HCT116 (cell line): ENCODE data around the gene PPHLN1. TPM values are rescaled to one million over a fixed set of nuclear protein-coding genes. Genes with fewer than 3 reads are reported as not detected.

Experiments used
- ATAC-seq: fragments of 200-7000 bp; cut with Tn5 transposase; 2 replicates; pipeline ENCODE4 v1.9.1; 2020; ENCODE audit warnings: mild to moderate bottlenecking, moderate library complexity
- BruUV-seq: library from RNA; stranded (reverse); fragments of 400-500 nt; replicated peaks from 2 replicates; lab custom pipeline; 2021; lab: Mats Ljungman, UMichigan
- CTCF ChIA-PET: fragments of 300-600 bp; sonication (Branson Sonifier 250); formaldehyde crosslinking; loops from one replicate; lab custom pipeline; 2021; ENCODE audit warnings: antibody characterized with exemption; lab: Charles Lee
- POLR2A ChIA-PET: fragments of 300-600, 350-600 bp; sonication (Branson Sonifier 250); formaldehyde crosslinking; loops from one replicate; lab custom pipeline; 2021; ENCODE audit warnings: antibody characterized with exemption; lab: Charles Lee
- RAD21 ChIA-PET, 2 experiments: fragments of 300-600 bp; sonication (Branson Sonifier 250); formaldehyde crosslinking; loops; one replicate each; lab custom pipeline; 2023; ENCODE audit warnings: low total read pairs in 2 of 2; ENCODE audit not compliant: uncharacterized antibody in 2 of 2, unreplicated experiment in 2 of 2, low non-redundant PET in 1 of 2; lab: Charles Lee
- DNase-seq: peaks from one replicate; pipeline ENCODE4 v3.0.0-alpha.2; 2010; ENCODE audit warnings: low read depth, low spot score
- H2AFZ ChIP-seq: fragments of 200-600 bp; shearing (Covaris generic), sonication (generic); 2 replicates; pipeline ENCODE4 v1.6.1; 2017; ENCODE audit warnings: low read depth, mixed run types, mixed read lengths, antibody characterized with exemption, low read length; ENCODE audit not compliant: poor library complexity, severe bottlenecking
- H3K27ac ChIP-seq: 2 replicates; pipeline ENCODE4 v1.5.1; 2012; ENCODE audit warnings: low read depth, low read length
- H3K27me3 ChIP-seq: fragments of 200-600 bp; sonication (generic); 2 replicates; pipeline ENCODE4 v1.6.1; 2016; ENCODE audit warnings: mixed run types, low read length, mixed read lengths; ENCODE audit not compliant: insufficient read depth
- H3K36me3 ChIP-seq, 2 experiments: fragments of 200-500 bp in 1 of 2; fragments of 200-600 bp in 1 of 2; sonication (Bioruptor generic) in 1 of 2; sonication (generic) in 1 of 2; 2 replicates each; pipeline versions ENCODE4 v1.5.1 to v1.6.1; 2014 to 2016; ENCODE audit warnings: low read length in 2 of 2, inconsistent platforms in 1 of 2, mixed read lengths in 1 of 2, mixed run types in 1 of 2; ENCODE audit not compliant: insufficient read depth in 2 of 2, control insufficient read depth in 1 of 2
- H3K4me1 ChIP-seq, 2 experiments: fragments of 200-600 bp in 1 of 2; sonication (generic) in 1 of 2; 2 replicates each; pipeline versions ENCODE4 v1.5.1 to v1.6.1; 2012 to 2017; ENCODE audit warnings: low read length in 2 of 2, inconsistent platforms in 1 of 2, mild to moderate bottlenecking in 1 of 2, mixed read lengths in 1 of 2, mixed run types in 1 of 2, moderate library complexity in 1 of 2; ENCODE audit not compliant: insufficient read depth in 2 of 2, control insufficient read depth in 1 of 2
- H3K4me2 ChIP-seq: fragments of 200-600 bp; sonication (generic); 2 replicates; pipeline ENCODE4 v1.6.1; 2017; ENCODE audit warnings: mixed run types, low read length, mixed read lengths
- H3K4me3 ChIP-seq, 2 experiments: fragments of 200-600 bp in 1 of 2; sonication (generic) in 1 of 2; replicated peaks in 1 of 2; 2 replicates each; pipeline ENCODE4 v1.5.1; 2011 to 2016; ENCODE audit warnings: low read length in 2 of 2, control low read depth in 1 of 2, low read depth in 1 of 2, mild to moderate bottlenecking in 1 of 2, mixed read lengths in 1 of 2, mixed run types in 1 of 2
- H3K79me2 ChIP-seq: fragments of 200-600 bp; sonication (generic); 2 replicates; pipeline ENCODE4 v1.6.1; 2017; ENCODE audit warnings: mild to moderate bottlenecking, mixed run types, low read length, moderate library complexity, mixed read lengths; ENCODE audit not compliant: insufficient read depth
- H3K9ac ChIP-seq: fragments of 200-600 bp; sonication (generic); 2 replicates; pipeline ENCODE4 v1.6.1; 2016; ENCODE audit warnings: low read length, mixed read lengths
- H3K9me2 ChIP-seq: fragments of 200-600 bp; sonication (generic), shearing (Covaris generic); 2 replicates; pipeline ENCODE4 v1.6.1; 2017; ENCODE audit warnings: mixed run types, mild to moderate bottlenecking, moderate library complexity; ENCODE audit not compliant: insufficient read depth
- H3K9me3 ChIP-seq, 2 experiments: fragments of 200-500 bp in 1 of 2; fragments of 200-600 bp in 1 of 2; sonication (Bioruptor generic) in 1 of 2; sonication (generic) in 1 of 2; 2 replicates each; pipeline ENCODE4 v1.6.1; 2014 to 2017; ENCODE audit warnings: low read length in 2 of 2, mixed read lengths in 2 of 2, inconsistent platforms in 1 of 2, low read depth in 1 of 2, mild to moderate bottlenecking in 1 of 2, mixed run types in 1 of 2, moderate library complexity in 1 of 2; ENCODE audit not compliant: control insufficient read depth in 1 of 2, insufficient read depth in 1 of 2
- H4K20me1 ChIP-seq: fragments of 200-600 bp; sonication (generic), shearing (Covaris generic); 2 replicates; pipeline ENCODE4 v1.6.1; 2017; ENCODE audit warnings: mixed run types, mild to moderate bottlenecking, moderate library complexity; ENCODE audit not compliant: insufficient read depth
- ATF3 ChIP-seq: IDR thresholded peaks from 2 replicates; pipeline ENCODE4 v1.6.1; 2012
- CTCF ChIP-seq, 3 experiments: fragments of 200-600 bp in 1 of 3; sonication (generic) in 1 of 3; IDR thresholded peaks in 2 of 3; conservative IDR thresholded peaks in 1 of 3; 2 replicates each; pipeline ENCODE4 v1.5.1; 2012 to 2017; ENCODE audit warnings: low read depth in 2 of 3, low read length in 2 of 3, antibody characterized with exemption in 1 of 3, borderline replicate concordance in 1 of 3, control low read depth in 1 of 3, mild to moderate bottlenecking in 1 of 3, mixed read lengths in 1 of 3, mixed run types in 1 of 3, moderate library complexity in 1 of 3; ENCODE audit not compliant: insufficient read depth in 1 of 3
- ELF1 ChIP-seq: IDR thresholded peaks from 2 replicates; pipeline ENCODE4 v1.6.1; 2012; ENCODE audit warnings: low read depth, borderline replicate concordance
- EZH2phosphoT487 ChIP-seq: fragments of 200-600 bp; IDR thresholded peaks from 2 replicates; pipeline ENCODE4 v1.6.1; 2018; ENCODE audit warnings: antibody characterized with exemption, borderline replicate concordance
- JUND ChIP-seq: IDR thresholded peaks from 2 replicates; pipeline ENCODE4 v1.6.1; 2012
- POLR2A ChIP-seq: IDR thresholded peaks from 2 replicates; pipeline ENCODE4 v1.7.0; 2011; ENCODE audit warnings: borderline replicate concordance; ENCODE audit not compliant: insufficient read depth, insufficient read length; ENCODE audit errors: extremely low read depth
- POLR2AphosphoS5 ChIP-seq: IDR thresholded peaks from 2 replicates; pipeline ENCODE4 v1.6.1; 2011; ENCODE audit warnings: mild to moderate bottlenecking, low read depth, low read length, moderate library complexity
- SP1 ChIP-seq: IDR thresholded peaks from 2 replicates; pipeline ENCODE4 v1.6.1; 2012; ENCODE audit warnings: low read depth
- ZNF274 ChIP-seq: fragments of 200-500 bp; sonication (Bioruptor generic); IDR thresholded peaks from 2 replicates; pipeline ENCODE4 v1.6.1; 2014; ENCODE audit warnings: mild to moderate bottlenecking, low read depth, low read length, inconsistent platforms
- intact Hi-C: fragments of 100-400 bp; cut with micrococcal nuclease; formaldehyde crosslinking; loops from 2 replicates; pipeline ENCODE4 v1.10.0; 2022
- total RNA-seq: library from RNA; stranded (reverse); gene quantifications from one replicate; pipeline ENCODE4 v1.2.1, GENCODE V29; 2021; ENCODE audit not compliant: unreplicated experiment
- TF ChIP-seq, protein P1 (sequence below): IDR thresholded peaks from 2 replicates; pipeline ENCODE4 v1.6.1; 2012
- TF ChIP-seq, protein P2 (sequence below): IDR thresholded peaks from 2 replicates; pipeline ENCODE4 v1.6.1; 2012; ENCODE audit warnings: low read depth

Gene PPHLN1
- total RNA-seq, 1 experiment from 2014 or later, result 57.4 TPM

DNA sequence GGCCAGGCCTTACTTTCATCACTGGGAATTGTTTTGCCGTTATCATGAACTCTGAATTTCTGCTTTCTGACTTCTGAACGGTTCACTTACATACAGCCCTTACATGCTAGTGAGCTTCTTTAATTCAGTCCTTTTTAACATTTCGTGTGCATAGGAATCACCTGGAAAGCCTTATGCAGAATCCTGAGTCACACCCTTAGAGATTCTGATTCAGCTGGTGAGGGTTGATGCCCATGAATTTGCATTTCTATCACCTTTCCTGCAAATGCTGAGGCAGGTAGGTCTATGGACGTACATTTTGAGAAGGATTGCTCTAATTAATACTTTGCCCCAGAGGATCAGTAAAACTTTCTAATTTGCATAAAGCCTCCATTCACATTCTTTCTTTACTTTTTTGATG, 44.0 kb downstream of the PPHLN1 start:
- Histone ChIP-seq H3K27ac (no peak overlapping the region), H3K4me3 (no peak overlapping the region), H2AFZ (no peak overlapping the region), H4K20me1 (no peaks in the 10 kb centered on the region), H3K9me2 (no peaks in the 10 kb centered on the region), H3K9ac (no peak overlapping the region), H3K79me2 (peaks cover 30% of the 10 kb centered on the region), H3K4me1 (no peaks in the 10 kb centered on the region), H3K4me2 (no peak overlapping the region), H3K27me3 (no peaks in the 10 kb centered on the region), H3K36me3 (no peaks in the 10 kb centered on the region), H3K9me3 (no peaks in the 10 kb centered on the region)
- BruUV-seq, result no TSS peak
- DNase-seq (no peak), ATAC-seq (no peak)
- POLR2A ChIA-PET, result no interaction called here
- RAD21 ChIA-PET, result no interaction called here
- TF ChIP-seq SP1, result no peak
- no peak for TF ChIP-seq ATF3
- TF ChIP-seq JUND, result no peak
- no peak for TF ChIP-seq POLR2A
- no peak for TF ChIP-seq EZH2phosphoT487
- no peak for TF ChIP-seq CTCF (IDR thresholded peaks at IDR 0.05 in 2 of 3, conservative IDR thresholded peaks at IDR 0.05 in 1 of 3; ENCODE audit: borderline replicate concordance in 1 of 3, insufficient read depth in 1 of 3, low read depth in 2 of 3, low read length in 2 of 3)
- no peak for TF ChIP-seq POLR2AphosphoS5
- no peak for TF ChIP-seq ELF1
- TF ChIP-seq ZNF274, result no peak
- TF ChIP-seq, protein P1, sequence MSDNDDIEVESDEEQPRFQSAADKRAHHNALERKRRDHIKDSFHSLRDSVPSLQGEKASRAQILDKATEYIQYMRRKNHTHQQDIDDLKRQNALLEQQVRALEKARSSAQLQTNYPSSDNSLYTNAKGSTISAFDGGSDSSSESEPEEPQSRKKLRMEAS, result no peak
- TF ChIP-seq, protein P2, sequence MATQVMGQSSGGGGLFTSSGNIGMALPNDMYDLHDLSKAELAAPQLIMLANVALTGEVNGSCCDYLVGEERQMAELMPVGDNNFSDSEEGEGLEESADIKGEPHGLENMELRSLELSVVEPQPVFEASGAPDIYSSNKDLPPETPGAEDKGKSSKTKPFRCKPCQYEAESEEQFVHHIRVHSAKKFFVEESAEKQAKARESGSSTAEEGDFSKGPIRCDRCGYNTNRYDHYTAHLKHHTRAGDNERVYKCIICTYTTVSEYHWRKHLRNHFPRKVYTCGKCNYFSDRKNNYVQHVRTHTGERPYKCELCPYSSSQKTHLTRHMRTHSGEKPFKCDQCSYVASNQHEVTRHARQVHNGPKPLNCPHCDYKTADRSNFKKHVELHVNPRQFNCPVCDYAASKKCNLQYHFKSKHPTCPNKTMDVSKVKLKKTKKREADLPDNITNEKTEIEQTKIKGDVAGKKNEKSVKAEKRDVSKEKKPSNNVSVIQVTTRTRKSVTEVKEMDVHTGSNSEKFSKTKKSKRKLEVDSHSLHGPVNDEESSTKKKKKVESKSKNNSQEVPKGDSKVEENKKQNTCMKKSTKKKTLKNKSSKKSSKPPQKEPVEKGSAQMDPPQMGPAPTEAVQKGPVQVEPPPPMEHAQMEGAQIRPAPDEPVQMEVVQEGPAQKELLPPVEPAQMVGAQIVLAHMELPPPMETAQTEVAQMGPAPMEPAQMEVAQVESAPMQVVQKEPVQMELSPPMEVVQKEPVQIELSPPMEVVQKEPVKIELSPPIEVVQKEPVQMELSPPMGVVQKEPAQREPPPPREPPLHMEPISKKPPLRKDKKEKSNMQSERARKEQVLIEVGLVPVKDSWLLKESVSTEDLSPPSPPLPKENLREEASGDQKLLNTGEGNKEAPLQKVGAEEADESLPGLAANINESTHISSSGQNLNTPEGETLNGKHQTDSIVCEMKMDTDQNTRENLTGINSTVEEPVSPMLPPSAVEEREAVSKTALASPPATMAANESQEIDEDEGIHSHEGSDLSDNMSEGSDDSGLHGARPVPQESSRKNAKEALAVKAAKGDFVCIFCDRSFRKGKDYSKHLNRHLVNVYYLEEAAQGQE, result no peak
- intact Hi-C loops, result loop anchor here (10.0 kb wide), 2 partner anchors 1095 to 1425 kb away; no protein-coding TSS in a partner anchor
- CTCF ChIA-PET, result no interaction called here
